HepG2 (cell line): ENCODE results near the gene HMGN4. TPM values are rescaled to one million over a fixed set of nuclear protein-coding genes. Genes with fewer than 3 reads are reported as not detected.

Experiments used
- CC2D1A ChIP-seq: sonication (generic); formaldehyde crosslinking; IDR thresholded peaks from 2 replicates; pipeline ENCODE4 v1.8.1; 2023; ENCODE audit warnings: mild to moderate bottlenecking, missing genetic modification reagents
- CENPT ChIP-seq: sonication (generic); formaldehyde crosslinking; IDR thresholded peaks from 2 replicates; pipeline ENCODE4 v1.8.0; 2022; ENCODE audit warnings: low read depth, mild to moderate bottlenecking, moderate library complexity, missing genetic modification reagents
- EEA1 ChIP-seq: sonication (generic); formaldehyde crosslinking; IDR thresholded peaks from 2 replicates; pipeline ENCODE4 v1.5.1; 2020; ENCODE audit warnings: mild to moderate bottlenecking, missing genetic modification reagents, borderline replicate concordance
- ELF3 ChIP-seq: IDR thresholded peaks from 2 replicates; pipeline ENCODE4 v1.6.1; 2016; ENCODE audit warnings: missing genetic modification reagents, missing compliant biosample characterization
- GFI1 ChIP-seq: sonication (generic); formaldehyde crosslinking; IDR thresholded peaks from 2 replicates; pipeline ENCODE4 v1.5.0; 2020; ENCODE audit warnings: missing genetic modification reagents, mild to moderate bottlenecking, borderline replicate concordance
- HCFC1 ChIP-seq: fragments of 150-350 bp; IDR thresholded peaks from 2 replicates; pipeline ENCODE4 v1.6.1; 2014; ENCODE audit warnings: low read depth, low read length
- HNF4A ChIP-seq: sonication (generic); formaldehyde crosslinking; IDR thresholded peaks from 2 replicates; pipeline ENCODE4 v1.4.0; 2020; ENCODE audit warnings: missing genetic modification reagents
- KDM1A ChIP-seq: IDR thresholded peaks from 2 replicates; pipeline ENCODE4 v1.6.1; 2016; ENCODE audit warnings: missing compliant biosample characterization
- NCOA2 ChIP-seq: sonication (generic); formaldehyde crosslinking; IDR thresholded peaks from 2 replicates; pipeline ENCODE4 v1.8.0; 2022; ENCODE audit warnings: inconsistent platforms
- REPIN1 ChIP-seq: sonication (generic); formaldehyde crosslinking; IDR thresholded peaks from 2 replicates; pipeline ENCODE4 v1.8.0; 2022; ENCODE audit warnings: missing genetic modification reagents, low read depth, mild to moderate bottlenecking, borderline replicate concordance
- SALL1 ChIP-seq: sonication (generic); formaldehyde crosslinking; IDR thresholded peaks from 2 replicates; pipeline ENCODE4 v1.8.0; 2022; ENCODE audit warnings: mild to moderate bottlenecking, missing genetic modification reagents
- SOX6 ChIP-seq, 2 experiments: fragments of 450-650 bp in 1 of 2; sonication (generic) in 1 of 2; formaldehyde crosslinking in 1 of 2; IDR thresholded peaks; 2 replicates each; pipeline versions ENCODE4 v1.4.0 to v1.6.1; 2017 to 2020; ENCODE audit warnings: antibody characterized with exemption in 1 of 2, mild to moderate bottlenecking in 1 of 2, missing genetic modification reagents in 1 of 2
- SRSF4 ChIP-seq: fragments of 200-400 bp; formaldehyde crosslinking; IDR thresholded peaks from one replicate; pipeline ENCODE4 v1.6.1; 2018; ENCODE audit warnings: mild to moderate bottlenecking, low read depth, low read length, moderate library complexity; ENCODE audit not compliant: poor library complexity, severe bottlenecking
- ZMAT3 ChIP-seq: sonication (generic); formaldehyde crosslinking; conservative IDR thresholded peaks from 2 replicates; pipeline ENCODE4 v1.7.0; 2021; ENCODE audit warnings: missing genetic modification reagents
- ZNF263 ChIP-seq: sonication (generic); formaldehyde crosslinking; IDR thresholded peaks from 2 replicates; pipeline ENCODE4 v1.4.0; 2020; ENCODE audit warnings: missing genetic modification reagents
- ZNF282 ChIP-seq: fragments of 450-650 bp; IDR thresholded peaks from 2 replicates; pipeline ENCODE4 v1.6.1; 2018; ENCODE audit not compliant: partially characterized antibody
- ZNF629 ChIP-seq: sonication (generic); formaldehyde crosslinking; conservative IDR thresholded peaks from 2 replicates; pipeline ENCODE4 v1.5.0; 2020; ENCODE audit warnings: missing genetic modification reagents
- ZNF703 ChIP-seq: sonication (generic); formaldehyde crosslinking; IDR thresholded peaks from 2 replicates; pipeline ENCODE4 v1.5.1; 2020; ENCODE audit warnings: missing genetic modification reagents, mild to moderate bottlenecking, moderate library complexity, borderline replicate concordance
- ZNF773 ChIP-seq: sonication (generic); formaldehyde crosslinking; IDR thresholded peaks from 2 replicates; pipeline ENCODE4 v1.4.0; 2020; ENCODE audit warnings: missing genetic modification reagents, borderline replicate concordance
- ZNF839 ChIP-seq: sonication (generic); formaldehyde crosslinking; IDR thresholded peaks from 2 replicates; pipeline ENCODE4 v1.4.0; 2020; ENCODE audit warnings: missing genetic modification reagents, mild to moderate bottlenecking, borderline replicate concordance
- polyA plus RNA-seq, 8 experiments: library from polyadenylated mRNA; depleted of rRNA in 3 of 8; stranded (reverse) in 7 of 8; unstranded in 1 of 8; fragments of >200 nt; fragmentation: Illumina TruSeq in 4 of 8; extraction: Trizol in 4 of 8; gene quantifications; 2 replicates each; pipeline versions ENCODE4 v1.2.1 to v1.2.3, GENCODE V29; 2011 to 2016; ENCODE audit warnings: low read depth in 4 of 8, missing spikeins in 1 of 8, mixed read lengths in 1 of 8; ENCODE audit not compliant: insufficient read depth in 1 of 8
- total RNA-seq, 5 experiments: library from RNA; depleted of rRNA; stranded (reverse); fragments of >200 nt; fragmentation: Illumina TruSeq; extraction: Trizol; gene quantifications; 2 replicates each; pipeline ENCODE4 v1.2.3, GENCODE V29; 2016; ENCODE audit warnings: low read depth in 1 of 5
- TF ChIP-seq, protein P1 (sequence below): sonication (generic); formaldehyde crosslinking; IDR thresholded peaks from 2 replicates; pipeline ENCODE4 v1.5.1; 2020; ENCODE audit warnings: mild to moderate bottlenecking, missing genetic modification reagents
- TF ChIP-seq, protein P2 (sequence below): sonication (generic); formaldehyde crosslinking; IDR thresholded peaks from 2 replicates; pipeline ENCODE4 v1.8.0; 2022; ENCODE audit warnings: mild to moderate bottlenecking, missing genetic modification reagents, moderate library complexity
- TF ChIP-seq, protein P3 (sequence below): sonication (generic); formaldehyde crosslinking; IDR thresholded peaks from 2 replicates; pipeline ENCODE4 v1.8.0; 2022; ENCODE audit warnings: low read depth, missing genetic modification reagents
- TF ChIP-seq, protein P4 (sequence below): IDR thresholded peaks from 2 replicates; pipeline ENCODE4 v1.6.1; 2018; ENCODE audit warnings: missing genetic modification reagents, mild to moderate bottlenecking, missing compliant biosample characterization

The HMGN4 gene
- total and polyA plus RNA-seq, 2 of the 13 experiments (the other 11 are each of a cell fraction or from before 2014, with no cell fraction given) = 39.9 to 52.1 TPM

DNA sequence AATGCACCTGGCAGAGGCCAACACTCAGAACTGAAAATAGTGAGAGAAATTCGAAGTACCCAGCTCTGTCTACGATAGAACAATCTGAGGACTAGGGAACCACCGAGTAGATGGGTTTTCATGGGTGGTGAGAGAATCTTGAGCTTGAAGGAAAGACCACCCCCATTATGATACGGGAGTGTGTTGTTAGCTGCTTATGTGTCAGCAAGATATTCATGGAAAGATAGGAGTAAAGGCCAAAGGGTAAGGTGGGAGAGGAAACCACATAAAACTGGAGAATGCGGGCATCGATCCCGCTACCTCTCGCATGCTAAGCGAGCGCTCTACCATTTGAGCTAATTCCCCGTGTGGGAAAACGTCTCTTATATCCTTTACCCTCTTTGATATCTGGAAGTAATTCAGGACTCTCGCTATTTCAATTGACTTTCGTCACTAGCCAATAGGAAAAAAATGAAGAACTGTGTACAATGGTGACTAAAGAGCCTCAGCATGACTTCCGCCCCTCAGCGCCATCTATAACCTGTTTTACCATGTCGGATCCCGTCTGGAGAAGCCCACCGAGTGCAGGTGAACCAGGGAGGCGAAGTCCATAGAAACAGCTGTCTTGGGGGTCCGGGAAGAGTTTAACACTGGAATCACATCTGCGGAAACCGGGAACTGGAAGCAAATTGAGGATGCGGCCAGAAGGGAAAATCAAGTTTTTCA, 33.6 kb downstream of the HMGN4 start (continued):
- TF ChIP-seq, protein P1, sequence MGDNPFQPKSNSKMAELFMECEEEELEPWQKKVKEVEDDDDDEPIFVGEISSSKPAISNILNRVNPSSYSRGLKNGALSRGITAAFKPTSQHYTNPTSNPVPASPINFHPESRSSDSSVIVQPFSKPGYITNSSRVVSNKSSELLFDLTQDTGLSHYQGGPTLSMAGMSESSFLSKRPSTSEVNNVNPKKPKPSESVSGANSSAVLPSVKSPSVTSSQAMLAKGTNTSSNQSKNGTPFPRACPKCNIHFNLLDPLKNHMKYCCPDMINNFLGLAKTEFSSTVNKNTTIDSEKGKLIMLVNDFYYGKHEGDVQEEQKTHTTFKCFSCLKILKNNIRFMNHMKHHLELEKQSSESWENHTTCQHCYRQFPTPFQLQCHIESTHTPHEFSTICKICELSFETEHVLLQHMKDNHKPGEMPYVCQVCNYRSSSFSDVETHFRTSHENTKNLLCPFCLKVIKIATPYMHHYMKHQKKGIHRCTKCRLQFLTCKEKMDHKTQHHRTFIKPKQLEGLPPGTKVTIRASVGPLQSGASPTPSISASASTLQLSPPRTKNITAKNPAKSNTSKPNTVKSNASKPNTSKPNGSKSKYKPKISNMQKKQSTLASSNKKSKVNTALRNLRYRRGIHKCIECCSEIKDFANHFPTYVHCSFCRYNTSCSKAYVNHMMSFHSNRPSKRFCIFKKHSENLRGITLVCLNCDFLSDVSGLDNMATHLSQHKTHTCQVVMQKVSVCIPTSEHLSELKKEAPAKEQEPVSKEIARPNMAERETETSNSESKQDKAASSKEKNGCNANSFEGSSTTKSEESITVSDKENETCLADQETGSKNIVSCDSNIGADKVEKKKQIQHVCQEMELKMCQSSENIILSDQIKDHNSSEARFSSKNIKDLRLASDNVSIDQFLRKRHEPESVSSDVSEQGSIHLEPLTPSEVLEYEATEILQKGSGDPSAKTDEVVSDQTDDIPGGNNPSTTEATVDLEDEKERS (CRISPR knock-in tag) = peak; percentile 4; the same call in 1 of the 2 replicates
- TF ChIP-seq, protein P2, sequence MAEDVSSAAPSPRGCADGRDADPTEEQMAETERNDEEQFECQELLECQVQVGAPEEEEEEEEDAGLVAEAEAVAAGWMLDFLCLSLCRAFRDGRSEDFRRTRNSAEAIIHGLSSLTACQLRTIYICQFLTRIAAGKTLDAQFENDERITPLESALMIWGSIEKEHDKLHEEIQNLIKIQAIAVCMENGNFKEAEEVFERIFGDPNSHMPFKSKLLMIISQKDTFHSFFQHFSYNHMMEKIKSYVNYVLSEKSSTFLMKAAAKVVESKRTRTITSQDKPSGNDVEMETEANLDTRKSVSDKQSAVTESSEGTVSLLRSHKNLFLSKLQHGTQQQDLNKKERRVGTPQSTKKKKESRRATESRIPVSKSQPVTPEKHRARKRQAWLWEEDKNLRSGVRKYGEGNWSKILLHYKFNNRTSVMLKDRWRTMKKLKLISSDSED (CRISPR knock-in tag) = no peak
- peak; percentile 95 for TF ChIP-seq ELF3
- TF ChIP-seq, protein P3, sequence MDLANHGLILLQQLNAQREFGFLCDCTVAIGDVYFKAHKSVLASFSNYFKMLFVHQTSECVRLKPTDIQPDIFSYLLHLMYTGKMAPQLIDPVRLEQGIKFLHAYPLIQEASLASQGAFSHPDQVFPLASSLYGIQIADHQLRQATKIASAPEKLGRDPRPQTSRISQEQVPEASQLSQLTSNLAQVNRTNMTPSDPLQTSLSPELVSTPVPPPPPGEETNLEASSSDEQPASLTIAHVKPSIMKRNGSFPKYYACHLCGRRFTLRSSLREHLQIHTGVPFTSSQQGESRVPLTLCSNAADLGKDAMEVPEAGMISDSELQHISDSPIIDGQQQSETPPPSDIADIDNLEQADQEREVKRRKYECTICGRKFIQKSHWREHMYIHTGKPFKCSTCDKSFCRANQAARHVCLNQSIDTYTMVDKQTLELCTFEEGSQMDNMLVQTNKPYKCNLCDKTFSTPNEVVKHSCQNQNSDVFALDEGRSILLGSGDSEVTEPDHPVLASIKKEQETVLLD = no peak
- TF ChIP-seq ZNF839 (CRISPR knock-in tag) = no peak
- TF ChIP-seq, protein P4, sequence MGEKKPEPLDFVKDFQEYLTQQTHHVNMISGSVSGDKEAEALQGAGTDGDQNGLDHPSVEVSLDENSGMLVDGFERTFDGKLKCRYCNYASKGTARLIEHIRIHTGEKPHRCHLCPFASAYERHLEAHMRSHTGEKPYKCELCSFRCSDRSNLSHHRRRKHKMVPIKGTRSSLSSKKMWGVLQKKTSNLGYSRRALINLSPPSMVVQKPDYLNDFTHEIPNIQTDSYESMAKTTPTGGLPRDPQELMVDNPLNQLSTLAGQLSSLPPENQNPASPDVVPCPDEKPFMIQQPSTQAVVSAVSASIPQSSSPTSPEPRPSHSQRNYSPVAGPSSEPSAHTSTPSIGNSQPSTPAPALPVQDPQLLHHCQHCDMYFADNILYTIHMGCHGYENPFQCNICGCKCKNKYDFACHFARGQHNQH = peak; percentile 98
- no peak for TF ChIP-seq HCFC1
- TF ChIP-seq ZNF703 (CRISPR knock-in tag) = no peak
- TF ChIP-seq HNF4A = peak; percentile 62
- peak; percentile 96 for TF ChIP-seq SALL1 (CRISPR knock-in tag)
- TF ChIP-seq ZNF773 = no peak
- peak; percentile 44; the same call in 1 of the 2 replicates for TF ChIP-seq ZMAT3 (CRISPR knock-in tag)
- TF ChIP-seq SOX6 (IDR thresholded peaks at IDR 0.05) = no peak
- TF ChIP-seq SOX6 (CRISPR knock-in tag; IDR thresholded peaks at IDR 0.05) = peak; percentile 84
- TF ChIP-seq NCOA2 (CRISPR knock-in tag) = peak; percentile 74
- no peak for TF ChIP-seq SRSF4
- TF ChIP-seq GFI1 = no peak; the same call in 1 of the 2 replicates
- TF ChIP-seq ZNF282 = no peak
- peak; percentile 83 for TF ChIP-seq KDM1A (CRISPR knock-in tag)
- no peak for TF ChIP-seq CENPT
- no peak for TF ChIP-seq CC2D1A
- TF ChIP-seq EEA1 (CRISPR knock-in tag) = no peak
- peak; percentile 83 for TF ChIP-seq REPIN1
- TF ChIP-seq ZNF263 = no peak
- TF ChIP-seq ZNF629 (CRISPR knock-in tag) = peak; percentile 64
